ENCODE data around the gene MTHFSD. TPM values are rescaled to one million over a fixed set of nuclear protein-coding genes. Genes with fewer than 3 reads are reported as not detected.

Gene MTHFSD
- polyA plus RNA-seq, 1 donor from 2014 or later: 25.0 TPM

DNA sequence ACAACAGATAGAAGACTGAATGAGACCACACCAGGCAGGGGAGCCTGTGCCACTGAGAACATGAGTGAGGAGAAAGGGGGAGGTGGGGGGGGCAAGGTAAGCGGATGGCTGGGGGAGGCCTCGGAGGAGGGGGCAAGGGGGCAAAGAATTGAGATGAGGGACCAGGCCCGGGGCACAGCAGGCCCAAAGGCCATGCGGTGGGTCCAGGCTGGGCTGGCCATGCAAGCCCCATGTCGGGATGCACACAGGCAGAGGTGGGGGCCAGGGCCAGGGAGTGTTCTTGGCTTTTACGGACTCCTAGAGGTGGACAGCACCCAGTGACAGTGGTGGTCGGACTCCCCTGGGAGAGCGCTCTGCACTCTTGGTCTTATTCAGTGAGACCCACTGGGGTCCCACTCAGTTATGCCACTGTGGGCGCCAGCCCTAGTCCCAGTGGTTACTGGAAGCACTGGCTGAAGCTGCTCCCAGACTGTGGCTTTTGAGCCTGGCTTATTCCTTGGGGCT, 4.8 kb upstream of the MTHFSD start:
- H3K36me3 ChIP-seq (ENCODE audit: insufficient read depth, low read length): no peaks in the 10 kb centered on the region
- H3K9me3 ChIP-seq (ENCODE audit: low read length): no peaks in the 10 kb centered on the region
- no peaks in the 10 kb centered on the region for H4K20me1 ChIP-seq (ENCODE audit: insufficient read depth)
- H2AFZ ChIP-seq (ENCODE audit: low read depth, low read length): no peak overlapping the region
- H3K79me2 ChIP-seq (replicated peaks; ENCODE audit: insufficient read depth, low read length): peaks cover under 1% of the 10 kb centered on the region
- H3K27ac ChIP-seq (ENCODE audit: low read length): no peak overlapping the region
- TF ChIP-seq EP300 (conservative IDR thresholded peaks at IDR 0.05; ENCODE audit: poor library complexity, severe bottlenecking) (no peak), POLR2AphosphoS5 (IDR thresholded peaks at IDR 0.05) (no peak), MXI1 (conservative IDR thresholded peaks at IDR 0.05; ENCODE audit: poor library complexity, severe bottlenecking) (no peak), SMC3 (conservative IDR thresholded peaks at IDR 0.05; ENCODE audit: poor library complexity) (no peak)
- H3K4me2 ChIP-seq (ENCODE audit: low read length): no peak overlapping the region
- no peaks in the 10 kb centered on the region for H3F3A ChIP-seq (ENCODE audit: insufficient read depth, low read length, poor library complexity, severe bottlenecking)
- H3K4me3 ChIP-seq (ENCODE audit: low read length): no peak overlapping the region
- no peak overlapping the region for H3K9ac ChIP-seq (ENCODE audit: low read length)
- peaks cover 10% of the 10 kb centered on the region for H3K27me3 ChIP-seq (ENCODE audit: insufficient read depth, low read depth, low read length)
- no peaks in the 10 kb centered on the region for H3K9me2 ChIP-seq (ENCODE audit: insufficient read depth, low read length)

DNA sequence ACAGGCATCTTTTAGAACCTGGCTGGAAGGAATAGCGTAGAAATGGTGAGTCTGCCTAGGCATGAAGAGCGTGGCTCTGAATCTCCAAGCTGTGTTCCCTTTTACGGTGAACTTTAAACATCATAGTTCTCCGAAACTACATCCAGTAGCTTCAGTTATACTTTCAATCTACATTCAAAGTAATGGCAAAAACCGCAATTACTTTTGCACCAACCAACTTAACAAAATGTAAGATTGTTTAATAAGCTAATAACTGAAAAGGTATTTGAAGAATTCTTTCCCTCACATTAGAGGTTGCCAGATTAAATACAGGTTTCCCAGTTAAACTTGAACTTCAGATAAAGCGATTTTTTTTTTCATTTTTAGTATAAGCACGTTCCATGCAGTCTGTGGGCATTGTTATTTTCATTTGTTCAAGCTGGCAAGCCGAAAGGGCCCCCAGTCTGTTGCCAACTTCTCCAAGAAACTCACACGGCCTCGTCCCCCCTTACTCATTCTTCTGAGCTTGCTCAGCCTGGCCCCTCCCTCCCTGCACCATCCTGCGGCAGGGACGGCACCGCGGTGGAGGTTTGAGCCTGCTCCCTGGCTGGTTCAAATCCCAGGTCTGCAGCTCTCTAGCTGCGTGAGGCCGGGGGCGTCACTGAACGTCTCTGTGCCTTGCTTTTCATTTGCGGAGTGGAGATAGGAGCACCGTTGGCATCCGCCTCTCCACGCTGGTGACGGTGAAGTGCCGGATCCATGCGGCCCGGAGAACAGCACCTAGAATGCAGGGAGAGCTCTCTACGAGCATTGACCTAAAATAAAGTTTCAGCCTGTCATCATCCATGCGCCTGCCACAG, 3.5 kb upstream of the MTHFSD start:
- Histone ChIP-seq H2AFZ (ENCODE audit: low read depth, low read length) (no peak overlapping the region), H3K27me3 (ENCODE audit: insufficient read depth, low read depth, low read length) (no peaks in the 10 kb centered on the region), H3K9ac (ENCODE audit: low read length) (no peak overlapping the region), H4K20me1 (ENCODE audit: insufficient read depth) (no peaks in the 10 kb centered on the region), H3K9me3 (ENCODE audit: low read length) (no peaks in the 10 kb centered on the region), H3K36me3 (ENCODE audit: insufficient read depth, low read length) (no peaks in the 10 kb centered on the region), H3K4me3 (ENCODE audit: low read length) (no peak overlapping the region), H3F3A (ENCODE audit: insufficient read depth, low read length, poor library complexity, severe bottlenecking) (no peaks in the 10 kb centered on the region), H3K4me2 (ENCODE audit: low read length) (no peak overlapping the region), H3K27ac (ENCODE audit: low read length) (no peak overlapping the region), H3K9me2 (ENCODE audit: insufficient read depth, low read length) (no peaks in the 10 kb centered on the region), H3K79me2 (replicated peaks; ENCODE audit: insufficient read depth, low read length) (peaks cover 10% of the 10 kb centered on the region)
- TF ChIP-seq RAD21 (conservative IDR thresholded peaks at IDR 0.05): no peak
- no peak for TF ChIP-seq EP300 (conservative IDR thresholded peaks at IDR 0.05; ENCODE audit: poor library complexity, severe bottlenecking)
- no peak for TF ChIP-seq POLR2AphosphoS5 (IDR thresholded peaks at IDR 0.05)
- TF ChIP-seq TAF1 (IDR thresholded peaks at IDR 0.05; ENCODE audit: low read depth): no peak
- no peak for TF ChIP-seq SMC3 (conservative IDR thresholded peaks at IDR 0.05; ENCODE audit: poor library complexity)
- no peak for TF ChIP-seq CTCF (IDR thresholded peaks at IDR 0.05; ENCODE audit: poor library complexity, severe bottlenecking)
- TF ChIP-seq EZH2 (IDR thresholded peaks at IDR 0.05; ENCODE audit: borderline replicate concordance, insufficient read depth, low read length, poor library complexity, severe bottlenecking): no peak
- TF ChIP-seq MXI1 (conservative IDR thresholded peaks at IDR 0.05; ENCODE audit: poor library complexity, severe bottlenecking): no peak
- TF ChIP-seq, protein P1, sequence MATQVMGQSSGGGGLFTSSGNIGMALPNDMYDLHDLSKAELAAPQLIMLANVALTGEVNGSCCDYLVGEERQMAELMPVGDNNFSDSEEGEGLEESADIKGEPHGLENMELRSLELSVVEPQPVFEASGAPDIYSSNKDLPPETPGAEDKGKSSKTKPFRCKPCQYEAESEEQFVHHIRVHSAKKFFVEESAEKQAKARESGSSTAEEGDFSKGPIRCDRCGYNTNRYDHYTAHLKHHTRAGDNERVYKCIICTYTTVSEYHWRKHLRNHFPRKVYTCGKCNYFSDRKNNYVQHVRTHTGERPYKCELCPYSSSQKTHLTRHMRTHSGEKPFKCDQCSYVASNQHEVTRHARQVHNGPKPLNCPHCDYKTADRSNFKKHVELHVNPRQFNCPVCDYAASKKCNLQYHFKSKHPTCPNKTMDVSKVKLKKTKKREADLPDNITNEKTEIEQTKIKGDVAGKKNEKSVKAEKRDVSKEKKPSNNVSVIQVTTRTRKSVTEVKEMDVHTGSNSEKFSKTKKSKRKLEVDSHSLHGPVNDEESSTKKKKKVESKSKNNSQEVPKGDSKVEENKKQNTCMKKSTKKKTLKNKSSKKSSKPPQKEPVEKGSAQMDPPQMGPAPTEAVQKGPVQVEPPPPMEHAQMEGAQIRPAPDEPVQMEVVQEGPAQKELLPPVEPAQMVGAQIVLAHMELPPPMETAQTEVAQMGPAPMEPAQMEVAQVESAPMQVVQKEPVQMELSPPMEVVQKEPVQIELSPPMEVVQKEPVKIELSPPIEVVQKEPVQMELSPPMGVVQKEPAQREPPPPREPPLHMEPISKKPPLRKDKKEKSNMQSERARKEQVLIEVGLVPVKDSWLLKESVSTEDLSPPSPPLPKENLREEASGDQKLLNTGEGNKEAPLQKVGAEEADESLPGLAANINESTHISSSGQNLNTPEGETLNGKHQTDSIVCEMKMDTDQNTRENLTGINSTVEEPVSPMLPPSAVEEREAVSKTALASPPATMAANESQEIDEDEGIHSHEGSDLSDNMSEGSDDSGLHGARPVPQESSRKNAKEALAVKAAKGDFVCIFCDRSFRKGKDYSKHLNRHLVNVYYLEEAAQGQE (IDR thresholded peaks at IDR 0.05; ENCODE audit: borderline replicate concordance): no peak
